Osteocyte (in vitro differentiated cells): ENCODE data around the gene KDM3A. TPM values are rescaled to one million over a fixed set of nuclear protein-coding genes. Genes with fewer than 3 reads are reported as not detected.

Experiments
- DNase-seq: peaks from one replicate; pipeline ENCODE4 v3.0.0; 2021; ENCODE audit warnings: mixed read lengths; ENCODE audit not compliant: unreplicated experiment; ENCODE audit errors: extremely low spot score
- H3K27ac Mint-ChIP-seq: one replicate; pipeline ENCODE4 v1.8.0; 2021; ENCODE audit warnings: mild to moderate bottlenecking, mixed read lengths; ENCODE audit not compliant: unreplicated experiment
- H3K27me3 Mint-ChIP-seq: one replicate; pipeline ENCODE4 v1.8.0; 2021; ENCODE audit warnings: mixed read lengths; ENCODE audit not compliant: unreplicated experiment
- H3K36me3 Mint-ChIP-seq: one replicate; pipeline ENCODE4 v1.8.0; 2021; ENCODE audit warnings: mixed read lengths; ENCODE audit not compliant: unreplicated experiment
- H3K4me1 Mint-ChIP-seq: one replicate; pipeline ENCODE4 v1.8.0; 2021; ENCODE audit warnings: mixed read lengths; ENCODE audit not compliant: unreplicated experiment
- H3K4me3 Mint-ChIP-seq: one replicate; pipeline ENCODE4 v1.8.0; 2021; ENCODE audit warnings: mild to moderate bottlenecking, moderate library complexity, mixed read lengths; ENCODE audit not compliant: unreplicated experiment
- H3K9me3 Mint-ChIP-seq: one replicate; pipeline ENCODE4 v1.8.0; 2021; ENCODE audit warnings: mixed read lengths; ENCODE audit not compliant: unreplicated experiment
- long read RNA-seq: library from polyadenylated mRNA; unstranded; transcript quantifications from one replicate; pipeline ENCODE4 v2.0.0, GENCODE V29; 2021
- total RNA-seq: library from RNA; stranded (reverse); gene quantifications from 2 replicates; pipeline ENCODE4 v1.2.1, GENCODE V29; 2021
- TF ChIP-seq, protein P1 (sequence below): fragments of 200-600 bp; sonication (generic); IDR thresholded peaks from 2 replicates; pipeline ENCODE4 v1.5.0; 2021; ENCODE audit warnings: antibody characterized with exemption, mild to moderate bottlenecking, moderate library complexity

The KDM3A gene, protein sequence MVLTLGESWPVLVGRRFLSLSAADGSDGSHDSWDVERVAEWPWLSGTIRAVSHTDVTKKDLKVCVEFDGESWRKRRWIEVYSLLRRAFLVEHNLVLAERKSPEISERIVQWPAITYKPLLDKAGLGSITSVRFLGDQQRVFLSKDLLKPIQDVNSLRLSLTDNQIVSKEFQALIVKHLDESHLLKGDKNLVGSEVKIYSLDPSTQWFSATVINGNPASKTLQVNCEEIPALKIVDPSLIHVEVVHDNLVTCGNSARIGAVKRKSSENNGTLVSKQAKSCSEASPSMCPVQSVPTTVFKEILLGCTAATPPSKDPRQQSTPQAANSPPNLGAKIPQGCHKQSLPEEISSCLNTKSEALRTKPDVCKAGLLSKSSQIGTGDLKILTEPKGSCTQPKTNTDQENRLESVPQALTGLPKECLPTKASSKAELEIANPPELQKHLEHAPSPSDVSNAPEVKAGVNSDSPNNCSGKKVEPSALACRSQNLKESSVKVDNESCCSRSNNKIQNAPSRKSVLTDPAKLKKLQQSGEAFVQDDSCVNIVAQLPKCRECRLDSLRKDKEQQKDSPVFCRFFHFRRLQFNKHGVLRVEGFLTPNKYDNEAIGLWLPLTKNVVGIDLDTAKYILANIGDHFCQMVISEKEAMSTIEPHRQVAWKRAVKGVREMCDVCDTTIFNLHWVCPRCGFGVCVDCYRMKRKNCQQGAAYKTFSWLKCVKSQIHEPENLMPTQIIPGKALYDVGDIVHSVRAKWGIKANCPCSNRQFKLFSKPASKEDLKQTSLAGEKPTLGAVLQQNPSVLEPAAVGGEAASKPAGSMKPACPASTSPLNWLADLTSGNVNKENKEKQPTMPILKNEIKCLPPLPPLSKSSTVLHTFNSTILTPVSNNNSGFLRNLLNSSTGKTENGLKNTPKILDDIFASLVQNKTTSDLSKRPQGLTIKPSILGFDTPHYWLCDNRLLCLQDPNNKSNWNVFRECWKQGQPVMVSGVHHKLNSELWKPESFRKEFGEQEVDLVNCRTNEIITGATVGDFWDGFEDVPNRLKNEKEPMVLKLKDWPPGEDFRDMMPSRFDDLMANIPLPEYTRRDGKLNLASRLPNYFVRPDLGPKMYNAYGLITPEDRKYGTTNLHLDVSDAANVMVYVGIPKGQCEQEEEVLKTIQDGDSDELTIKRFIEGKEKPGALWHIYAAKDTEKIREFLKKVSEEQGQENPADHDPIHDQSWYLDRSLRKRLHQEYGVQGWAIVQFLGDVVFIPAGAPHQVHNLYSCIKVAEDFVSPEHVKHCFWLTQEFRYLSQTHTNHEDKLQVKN (N-terminal part only)
- total RNA-seq: 38.9 and 44.8 TPM in 2 replicates
- long read RNA-seq, full-length matches to known transcripts: 9 of 36 reads
- long read RNA-seq, partial matches to known transcripts: 23 of 36 reads
- long read RNA-seq, other reads (novel, unspliced or antisense): 4 of 36 reads

GRCh38 chr2:86440631-86441391 lies at the start of gene KDM3A:
Gene KDM3A (plus strand): TSS chr2:86441371. CDS start chr2:86442048, 677 bp downstream.
- Mint-ChIP-seq H3K36me3 (peaks cover 32% of the 10 kb centered on the region), H3K27me3 (peaks cover 7% of the 10 kb centered on the region), H3K4me3 (peak within 1 kb of the TSS; percentile 93), H3K4me1 (peaks cover 29% of the 10 kb centered on the region), H3K27ac (peak within 1 kb of the TSS; percentile 100), H3K9me3 (peaks cover 26% of the 10 kb centered on the region)
- TF ChIP-seq, protein P1, sequence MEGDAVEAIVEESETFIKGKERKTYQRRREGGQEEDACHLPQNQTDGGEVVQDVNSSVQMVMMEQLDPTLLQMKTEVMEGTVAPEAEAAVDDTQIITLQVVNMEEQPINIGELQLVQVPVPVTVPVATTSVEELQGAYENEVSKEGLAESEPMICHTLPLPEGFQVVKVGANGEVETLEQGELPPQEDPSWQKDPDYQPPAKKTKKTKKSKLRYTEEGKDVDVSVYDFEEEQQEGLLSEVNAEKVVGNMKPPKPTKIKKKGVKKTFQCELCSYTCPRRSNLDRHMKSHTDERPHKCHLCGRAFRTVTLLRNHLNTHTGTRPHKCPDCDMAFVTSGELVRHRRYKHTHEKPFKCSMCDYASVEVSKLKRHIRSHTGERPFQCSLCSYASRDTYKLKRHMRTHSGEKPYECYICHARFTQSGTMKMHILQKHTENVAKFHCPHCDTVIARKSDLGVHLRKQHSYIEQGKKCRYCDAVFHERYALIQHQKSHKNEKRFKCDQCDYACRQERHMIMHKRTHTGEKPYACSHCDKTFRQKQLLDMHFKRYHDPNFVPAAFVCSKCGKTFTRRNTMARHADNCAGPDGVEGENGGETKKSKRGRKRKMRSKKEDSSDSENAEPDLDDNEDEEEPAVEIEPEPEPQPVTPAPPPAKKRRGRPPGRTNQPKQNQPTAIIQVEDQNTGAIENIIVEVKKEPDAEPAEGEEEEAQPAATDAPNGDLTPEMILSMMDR: no peak
- peak; percentile 100 for DNase-seq

DNA sequence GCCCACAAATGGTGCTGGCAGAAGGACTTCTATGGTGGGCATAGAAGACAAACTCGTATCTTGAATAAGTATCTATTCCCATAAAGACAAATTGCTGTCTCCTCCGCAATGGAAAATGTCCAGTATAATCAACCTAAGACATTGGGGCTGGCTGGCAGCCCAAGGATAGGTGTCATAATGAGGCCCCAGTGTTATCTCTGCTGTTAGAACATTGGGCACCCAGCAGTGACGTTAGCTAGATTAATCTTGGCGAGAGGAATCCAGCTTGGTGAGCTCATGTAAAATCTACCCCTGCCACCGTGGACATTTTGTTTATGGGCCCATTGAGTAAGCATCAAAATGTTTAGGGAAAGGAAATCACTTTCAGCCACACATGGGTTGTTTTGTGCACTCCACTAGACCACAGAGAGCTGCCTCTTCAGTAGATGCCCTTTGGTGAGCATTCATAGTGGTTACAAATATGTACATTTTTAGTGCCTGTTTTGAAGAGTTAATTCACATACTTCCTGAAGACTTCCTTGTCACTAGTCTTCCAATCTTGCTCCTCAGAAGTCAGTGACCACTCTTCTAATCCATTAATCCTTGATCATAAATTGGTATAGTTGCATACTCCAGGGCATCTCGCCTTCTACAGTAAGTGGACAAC lies 48.2 kb upstream of the KDM3A start:
- Mint-ChIP-seq H3K4me1 (no peaks in the 10 kb centered on the region), H3K27me3 (no peaks in the 10 kb centered on the region), H3K27ac (no peak overlapping the region), H3K9me3 (peaks cover 7% of the 10 kb centered on the region), H3K4me3 (no peak overlapping the region), H3K36me3 (no peaks in the 10 kb centered on the region)
- DNase-seq: no peak
- TF ChIP-seq, protein P1: no peak

- Mint-ChIP-seq H3K9me3 (peaks cover 7% of the 10 kb centered on the region), H3K4me1 (no peaks in the 10 kb centered on the region), H3K27me3 (peaks cover 3% of the 10 kb centered on the region), H3K36me3 (no peaks in the 10 kb centered on the region), H3K4me3 (no peak overlapping the region), H3K27ac (no peak overlapping the region)
- TF ChIP-seq, protein P1: no peak
- DNase-seq: no peak
Measured at GRCh38 chr2:86393521-86394491, 47.4 kb upstream of the KDM3A start.
